ENCODE data around the gene ZNF319. TPM values are rescaled to one million over a fixed set of nuclear protein-coding genes. Genes with fewer than 3 reads are reported as not detected.

ZNF319 gene
- total RNA-seq, 1 donor from 2014 or later, result 8.3 TPM

DNA sequence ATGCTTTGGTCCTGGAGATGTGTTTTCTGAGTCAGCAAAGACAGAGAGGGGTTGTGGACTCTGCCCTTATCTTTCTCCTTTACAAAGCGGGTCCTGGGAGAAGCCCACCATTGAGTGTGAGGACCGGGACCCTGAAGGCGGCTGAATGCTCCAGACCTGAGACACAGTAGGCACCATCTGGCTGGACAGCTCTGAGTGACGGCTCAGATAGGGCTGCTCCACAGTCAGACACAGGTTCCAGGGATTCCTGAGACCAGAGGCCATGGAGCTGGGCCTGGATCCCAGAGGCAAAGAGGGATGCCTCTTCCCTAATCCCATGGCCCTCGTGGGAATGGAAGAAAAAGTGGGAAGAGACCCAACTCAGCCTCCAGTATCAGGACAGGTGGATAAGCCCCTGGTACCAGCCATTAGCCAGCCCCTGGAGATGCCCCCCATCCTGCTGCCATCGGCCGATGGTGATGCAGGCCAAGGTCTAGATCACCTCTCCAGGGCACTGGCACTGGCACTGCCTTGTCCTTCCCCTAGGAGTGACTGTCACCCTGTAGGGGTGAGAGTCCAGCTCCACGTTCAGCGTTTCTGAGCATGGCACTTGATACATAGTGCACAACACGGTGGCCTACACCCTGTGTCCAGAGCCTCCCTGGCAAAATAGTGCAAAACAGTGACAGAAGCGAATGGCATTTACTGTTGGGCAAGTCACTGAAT, 29.8 kb upstream of the ZNF319 start:
- intact Hi-C loops (cut with micrococcal nuclease), result no loop called here
- H3K4me1 Mint-ChIP-seq, result peaks cover 1% of the 10 kb centered on the region
- no peaks in the 10 kb centered on the region for H3K36me3 Mint-ChIP-seq (ENCODE audit: low read depth)
- peaks cover 18% of the 10 kb centered on the region for H3K27me3 Mint-ChIP-seq
- H3K27ac Mint-ChIP-seq, result no peak overlapping the region
- no peak overlapping the region for H3K4me3 Mint-ChIP-seq
- DNase-seq, result no peak
- H3K9me3 Mint-ChIP-seq, result no peaks in the 10 kb centered on the region

GRCh38 chr16:58029410-58029809, 28.9 kb upstream of the ZNF319 start:
- no peaks in the 10 kb centered on the region for H3K36me3 Mint-ChIP-seq (ENCODE audit: low read depth)
- no peaks in the 10 kb centered on the region for H3K9me3 Mint-ChIP-seq
- H3K27me3 Mint-ChIP-seq, result peaks cover 25% of the 10 kb centered on the region
- H3K27ac Mint-ChIP-seq, result no peak overlapping the region
- DNase-seq, result no peak
- intact Hi-C loops (cut with micrococcal nuclease), result no loop called here
- H3K4me1 Mint-ChIP-seq, result peaks cover 8% of the 10 kb centered on the region
- no peak overlapping the region for H3K4me3 Mint-ChIP-seq

DNA sequence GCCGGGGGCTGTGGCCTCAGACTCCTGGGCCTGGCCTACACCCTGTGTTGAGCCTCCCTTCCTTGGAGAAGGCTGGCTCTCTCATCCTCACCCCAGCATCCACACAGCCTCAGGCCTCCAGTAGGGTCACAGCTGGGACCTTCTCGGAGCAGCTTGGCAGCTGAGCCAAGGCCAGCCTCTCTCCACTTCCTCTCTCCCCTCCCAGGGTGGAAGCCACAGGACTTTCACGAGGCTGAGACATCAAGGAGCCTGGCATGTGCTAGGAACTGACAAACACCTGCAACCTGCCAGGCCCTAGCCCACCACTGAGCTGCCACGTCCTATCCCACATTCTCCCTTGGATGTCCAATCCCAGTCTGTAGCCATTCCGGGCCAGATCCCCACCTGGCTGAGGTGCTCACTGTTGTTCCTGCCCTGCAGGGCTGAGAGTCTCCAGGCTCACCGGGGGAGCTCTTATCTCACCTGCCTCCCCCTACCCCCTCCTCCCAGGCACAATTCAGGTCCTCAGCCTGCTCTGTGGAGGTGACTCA, 28.1 kb upstream of the ZNF319 start:
- no peaks in the 10 kb centered on the region for H3K9me3 Mint-ChIP-seq
- H3K36me3 Mint-ChIP-seq (ENCODE audit: low read depth), result no peaks in the 10 kb centered on the region
- peaks cover 9% of the 10 kb centered on the region for H3K4me1 Mint-ChIP-seq
- H3K4me3 Mint-ChIP-seq, result no peak overlapping the region
- H3K27me3 Mint-ChIP-seq, result peaks cover 26% of the 10 kb centered on the region
- no peak for DNase-seq
- intact Hi-C loops (cut with micrococcal nuclease), result no loop called here
- H3K27ac Mint-ChIP-seq, result no peak overlapping the region

DNA sequence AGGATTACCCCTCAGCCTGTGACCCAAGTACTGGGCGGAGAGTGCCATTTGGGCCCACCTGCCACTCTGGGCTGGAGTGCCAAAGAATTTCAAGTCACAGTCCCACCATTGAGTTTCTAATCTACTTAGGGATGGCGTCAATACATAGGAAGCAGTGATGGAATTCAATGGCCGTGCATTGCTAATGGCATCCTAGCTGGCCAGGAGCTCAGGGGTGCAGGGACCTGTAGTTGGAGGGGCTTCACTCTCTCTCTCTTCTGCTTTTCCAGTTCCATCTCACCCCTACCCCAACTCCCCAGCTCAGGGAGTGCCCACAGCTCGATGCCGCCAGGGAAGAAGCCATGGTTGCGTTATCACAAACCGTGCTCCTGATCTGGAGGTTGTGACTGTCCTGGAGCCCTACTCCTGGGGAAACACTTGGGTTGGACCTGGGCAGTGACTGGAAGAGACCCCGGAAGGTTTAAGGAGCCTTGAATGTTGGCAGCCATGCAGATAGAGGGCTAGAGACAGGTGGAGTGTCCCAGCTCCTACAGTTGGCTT, 27.5 kb upstream of the ZNF319 start:
- Mint-ChIP-seq H3K4me1 (peaks cover 9% of the 10 kb centered on the region), H3K4me3 (peak overlapping the region; percentile 40), H3K36me3 (ENCODE audit: low read depth) (no peaks in the 10 kb centered on the region), H3K9me3 (no peaks in the 10 kb centered on the region), H3K27me3 (peaks cover 26% of the 10 kb centered on the region), H3K27ac (no peak overlapping the region)
- intact Hi-C loops (cut with micrococcal nuclease), result no loop called here
- no peak for DNase-seq

DNA sequence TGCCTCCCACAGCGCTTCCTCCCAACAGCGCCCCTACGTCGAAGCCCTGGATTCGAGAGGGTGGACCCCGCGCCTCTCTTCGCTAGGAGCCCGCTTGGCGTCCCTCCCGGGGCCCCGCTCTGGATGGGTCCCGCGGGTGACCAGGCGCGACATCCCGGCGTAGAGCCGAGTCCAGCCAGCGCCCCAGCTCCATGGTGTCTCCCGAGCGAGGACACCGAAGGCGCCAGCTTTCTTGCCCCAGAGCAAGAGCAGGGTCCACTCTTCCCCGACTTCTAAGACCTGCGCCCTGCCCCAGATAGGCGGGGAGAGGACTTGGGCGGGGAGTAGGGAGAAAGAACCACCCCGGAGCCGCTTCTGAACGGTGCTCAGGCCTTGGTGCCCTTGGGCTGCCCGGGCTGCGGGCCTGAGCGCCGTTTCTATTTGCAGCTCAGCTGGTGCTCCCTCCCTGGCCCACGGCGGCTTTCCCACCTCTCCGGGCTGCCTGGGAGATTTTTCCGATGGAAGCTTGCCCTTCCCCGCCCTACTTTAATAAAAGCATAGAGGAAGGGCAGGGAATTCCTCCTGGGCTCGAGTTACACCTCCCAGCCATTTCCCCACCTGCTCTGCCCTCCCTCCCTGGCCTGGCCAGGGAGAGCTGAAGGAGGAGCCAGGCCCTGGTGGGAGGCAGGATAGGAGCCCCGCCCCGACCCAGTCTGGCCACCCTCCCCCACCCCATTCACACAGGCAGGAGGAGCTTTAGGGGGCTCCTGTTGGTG, 26.9 kb upstream of the ZNF319 start:
- Mint-ChIP-seq H3K9me3 (no peaks in the 10 kb centered on the region), H3K36me3 (ENCODE audit: low read depth) (no peaks in the 10 kb centered on the region), H3K4me3 (no peak overlapping the region), H3K27ac (no peak overlapping the region), H3K4me1 (peaks cover 9% of the 10 kb centered on the region), H3K27me3 (peaks cover 26% of the 10 kb centered on the region)
- no peak for DNase-seq
- intact Hi-C loops (cut with micrococcal nuclease), result no loop called here

GRCh38 chr16:58026705-58027160, 26.3 kb upstream of the ZNF319 start:
- no peak for DNase-seq
- Mint-ChIP-seq H3K36me3 (ENCODE audit: low read depth) (no peaks in the 10 kb centered on the region), H3K4me1 (peaks cover 9% of the 10 kb centered on the region), H3K4me3 (peak overlapping the region; percentile 62), H3K27ac (no peak overlapping the region), H3K27me3 (peaks cover 26% of the 10 kb centered on the region), H3K9me3 (no peaks in the 10 kb centered on the region)
- intact Hi-C loops (cut with micrococcal nuclease), result no loop called here

DNA sequence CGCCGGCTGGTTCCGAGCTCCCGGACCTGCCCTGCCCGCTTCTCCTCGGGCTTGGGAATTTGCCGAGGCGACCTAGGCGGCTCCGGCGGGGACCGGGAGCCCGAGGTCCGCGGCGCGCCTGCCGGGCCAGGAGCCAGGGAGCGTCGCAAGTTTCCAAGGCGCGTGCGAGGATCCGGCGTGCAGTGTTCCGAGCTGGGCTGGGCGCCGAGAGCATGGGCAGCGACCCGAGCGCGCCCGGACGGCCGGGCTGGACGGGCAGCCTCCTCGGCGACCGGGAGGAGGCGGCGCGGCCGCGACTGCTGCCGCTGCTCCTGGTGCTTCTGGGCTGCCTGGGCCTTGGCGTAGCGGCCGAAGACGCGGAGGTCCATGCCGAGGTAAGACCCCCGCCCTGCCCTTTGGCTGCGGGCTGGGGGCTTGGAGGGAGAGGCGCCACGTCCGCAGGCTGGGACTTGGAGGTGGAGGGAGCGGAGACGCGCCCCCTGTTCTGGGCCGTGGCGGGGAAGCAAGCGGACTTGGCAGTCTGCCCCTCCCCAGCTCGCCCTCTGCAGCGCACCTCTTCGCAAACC, 25.8 kb upstream of the ZNF319 start:
- no peaks in the 10 kb centered on the region for H3K36me3 Mint-ChIP-seq (ENCODE audit: low read depth)
- H3K27ac Mint-ChIP-seq, result no peak overlapping the region
- no peaks in the 10 kb centered on the region for H3K9me3 Mint-ChIP-seq
- peaks cover 26% of the 10 kb centered on the region for H3K27me3 Mint-ChIP-seq
- peak overlapping the region; percentile 62 for H3K4me3 Mint-ChIP-seq
- intact Hi-C loops (cut with micrococcal nuclease), result no loop called here
- peaks cover 9% of the 10 kb centered on the region for H3K4me1 Mint-ChIP-seq
- DNase-seq, result peak; percentile 68

GRCh38 chr16:58025351-58026138, 25.1 kb upstream of the ZNF319 start, which contains the start of gene MMP15:
Gene MMP15 (plus strand): TSS chr16:58025754. CDS start chr16:58026351, 597 bp downstream.
- H3K9me3 Mint-ChIP-seq, result no peaks in the 10 kb centered on the region
- peaks cover 26% of the 10 kb centered on the region for H3K27me3 Mint-ChIP-seq
- intact Hi-C loops (cut with micrococcal nuclease), result loop anchor here (1.0 kb wide), 2 partner anchors 24 to 104 kb away; partner anchors contain the start of genes CFAP20 and USB1
- peak within 1 kb of the TSS; percentile 88 for H3K4me3 Mint-ChIP-seq
- peak within 1 kb of the TSS; percentile 70 for H3K27ac Mint-ChIP-seq
- peaks cover 3% of the 10 kb centered on the region for H3K36me3 Mint-ChIP-seq (ENCODE audit: low read depth)
- peak; percentile 89 for DNase-seq
- H3K4me1 Mint-ChIP-seq, result peaks cover 12% of the 10 kb centered on the region

- intact Hi-C loops (cut with micrococcal nuclease), result loop anchor here (1.0 to 5.0 kb wide), 4 partner anchors 23 to 278 kb away; partner anchors contain the start of genes CFAP20, CSNK2A2 and USB1
- peak; percentile 74 for DNase-seq
- Mint-ChIP-seq H3K9me3 (no peaks in the 10 kb centered on the region), H3K27ac (peak overlapping the region; percentile 70), H3K4me3 (peak overlapping the region; percentile 88), H3K27me3 (peaks cover 24% of the 10 kb centered on the region), H3K36me3 (ENCODE audit: low read depth) (peaks cover 4% of the 10 kb centered on the region), H3K4me1 (peaks cover 16% of the 10 kb centered on the region)
Observed at GRCh38 chr16:58024486-58025350, 24.2 kb upstream of the ZNF319 start.

- Mint-ChIP-seq H3K4me3 (no peak overlapping the region), H3K4me1 (peaks cover 14% of the 10 kb centered on the region), H3K27me3 (peaks cover 9% of the 10 kb centered on the region), H3K9me3 (no peaks in the 10 kb centered on the region), H3K36me3 (ENCODE audit: low read depth) (peaks cover 7% of the 10 kb centered on the region), H3K27ac (no peak overlapping the region)
- DNase-seq, result no peak
- intact Hi-C loops (cut with micrococcal nuclease), result loop anchor here (5.0 kb wide), 2 partner anchors 175 to 280 kb away; partner anchors contain the start of gene CSNK2A2
Observed at GRCh38 chr16:58022601-58023371, 22.3 kb upstream of the ZNF319 start.

GRCh38 chr16:58021661-58022551, 21.4 kb upstream of the ZNF319 start:
- H3K4me3 Mint-ChIP-seq, result no peak overlapping the region
- H3K27me3 Mint-ChIP-seq, result peaks cover 9% of the 10 kb centered on the region
- H3K9me3 Mint-ChIP-seq, result no peaks in the 10 kb centered on the region
- DNase-seq, result no peak
- no peak overlapping the region for H3K27ac Mint-ChIP-seq
- peaks cover 14% of the 10 kb centered on the region for H3K4me1 Mint-ChIP-seq
- H3K36me3 Mint-ChIP-seq (ENCODE audit: low read depth), result peaks cover 7% of the 10 kb centered on the region
- intact Hi-C loops (cut with micrococcal nuclease), result loop anchor here (5.0 kb wide), 2 partner anchors 175 to 280 kb away; partner anchors contain the start of gene CSNK2A2

All from activated CD4-positive, alpha-beta T cell treated with anti-CD3 and anti-CD28 coated beads, Interleukin-2, amount 10 ng/mL, durations not matched to agents 24 days and 14 days (primary cell).